OCI-LY7 (cell line): ENCODE measurements around the gene DZIP1L. TPM values are rescaled to one million over a fixed set of nuclear protein-coding genes. Genes with fewer than 3 reads are reported as not detected.

Experiments used
- BruUV-seq: library from RNA; stranded (reverse); fragments of 400-500 nt; replicated peaks from 2 replicates; lab custom pipeline; 2021; lab: Mats Ljungman, UMichigan
- CTCF ChIA-PET: fragments of 300-600 bp; sonication (Branson Sonifier 250); formaldehyde crosslinking; loops from one replicate; lab custom pipeline; 2022; ENCODE audit warnings: antibody characterized with exemption; ENCODE audit not compliant: unreplicated experiment; lab: Charles Lee
- POLR2A ChIA-PET: fragments of 300-600 bp; sonication (Branson Sonifier 250); formaldehyde crosslinking; loops from one replicate; lab custom pipeline; 2022; ENCODE audit warnings: antibody characterized with exemption; lab: Charles Lee
- DNase-seq: peaks from one replicate; pipeline ENCODE4 v3.0.0-alpha.2; 2015; ENCODE audit warnings: low spot score
- H2AFZ ChIP-seq: fragments of 200-600 bp; sonication (generic), shearing (Covaris generic); 2 replicates; pipeline ENCODE4 v1.6.1; 2014; ENCODE audit warnings: mild to moderate bottlenecking, antibody characterized with exemption, low read length, moderate library complexity
- H3K27ac ChIP-seq: fragments of 200-600 bp; sonication (generic); 2 replicates; pipeline ENCODE4 v1.5.1; 2014; ENCODE audit warnings: mixed run types, low read depth, mild to moderate bottlenecking, moderate library complexity, low read length, inconsistent platforms; ENCODE audit not compliant: poor library complexity, severe bottlenecking
- H3K36me3 ChIP-seq: fragments of 200-600 bp; sonication (generic); 2 replicates; pipeline ENCODE4 v1.6.1; 2014; ENCODE audit warnings: mild to moderate bottlenecking, antibody characterized with exemption, low read length, moderate library complexity, mixed read lengths; ENCODE audit not compliant: insufficient read depth
- H3K4me1 ChIP-seq: fragments of 200-600 bp; sonication (generic); 2 replicates; pipeline ENCODE4 v1.5.1; 2014; ENCODE audit warnings: mild to moderate bottlenecking, low read length; ENCODE audit not compliant: insufficient read depth, poor library complexity, severe bottlenecking
- H3K4me2 ChIP-seq: fragments of 200-600 bp; sonication (generic); 2 replicates; pipeline ENCODE4 v1.6.1; 2014; ENCODE audit warnings: mild to moderate bottlenecking, low read length
- H3K4me3 ChIP-seq: fragments of 200-600 bp; sonication (generic); 2 replicates; pipeline ENCODE4 v1.5.1; 2014; ENCODE audit warnings: mild to moderate bottlenecking, low read depth, low read length; ENCODE audit not compliant: poor library complexity, severe bottlenecking
- H3K79me2 ChIP-seq: fragments of 200-600 bp; sonication (generic); 2 replicates; pipeline ENCODE4 v1.6.1; 2016; ENCODE audit warnings: low read depth, mild to moderate bottlenecking, low read length, moderate library complexity, mixed read lengths; ENCODE audit not compliant: insufficient read depth
- H3K9me2 ChIP-seq: fragments of 200-600 bp; sonication (generic); 2 replicates; pipeline ENCODE4 v1.6.1; 2016; ENCODE audit warnings: mild to moderate bottlenecking, low read length, mixed read lengths; ENCODE audit not compliant: insufficient read depth
- H3K9me3 ChIP-seq: fragments of 200-600 bp; sonication (generic); 2 replicates; pipeline ENCODE4 v1.6.1; 2014; ENCODE audit warnings: mild to moderate bottlenecking, mixed run types, low read length, mixed read lengths
- H4K20me1 ChIP-seq: fragments of 200-600 bp; sonication (generic); 2 replicates; pipeline ENCODE4 v1.6.1; 2014; ENCODE audit warnings: mild to moderate bottlenecking, antibody characterized with exemption, low read length, moderate library complexity, mixed read lengths; ENCODE audit not compliant: insufficient read depth
- EZH2phosphoT487 ChIP-seq: fragments of 200-600 bp; sonication (generic); IDR thresholded peaks from 2 replicates; pipeline ENCODE4 v1.6.1; 2018; ENCODE audit warnings: low read depth, borderline replicate concordance, mild to moderate bottlenecking, mixed run types, antibody characterized with exemption, low read length, moderate library complexity, mixed read lengths
- intact Hi-C: fragments of 100-400 bp; cut with micrococcal nuclease; formaldehyde crosslinking; loops from one replicate; pipeline ENCODE4 v1.10.0; 2022; ENCODE audit not compliant: unreplicated experiment
- total RNA-seq, 2 experiments: library from RNA; depleted of rRNA in 1 of 2; stranded (reverse); fragments of >200 nt in 1 of 2; shearing (Covaris generic) in 1 of 2; gene quantifications; 2 replicates each; pipeline ENCODE4 v1.2.3, GENCODE V29; 2014 to 2022
- TF ChIP-seq, protein P1 (sequence below): fragments of 200-600 bp; sonication (generic); conservative IDR thresholded peaks from 2 replicates; pipeline ENCODE4 v1.5.1; 2014; ENCODE audit warnings: mild to moderate bottlenecking, antibody characterized with exemption, low read length, moderate library complexity, mixed read lengths

DZIP1L gene
- total RNA-seq, 2 experiments from 2014 or later = not detected

DNA sequence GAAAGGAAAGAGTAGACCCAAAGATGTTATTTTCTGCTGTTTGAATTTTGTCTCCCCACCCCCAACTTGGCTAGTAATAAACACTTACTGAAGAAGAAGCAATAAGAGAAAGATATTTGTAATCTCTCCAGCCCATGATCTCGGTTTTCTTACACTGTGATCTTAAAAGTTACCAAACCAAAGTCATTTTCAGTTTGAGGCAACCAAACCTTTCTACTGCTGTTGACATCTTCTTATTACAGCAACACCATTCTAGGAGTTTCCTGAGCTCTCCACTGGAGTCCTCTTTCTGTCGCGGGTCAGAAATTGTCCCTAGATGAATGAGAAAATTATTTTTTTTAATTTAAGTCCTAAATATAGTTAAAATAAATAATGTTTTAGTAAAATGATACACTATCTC is 83.9 kb downstream of the DZIP1L start:
- no TSS peak for BruUV-seq
- H3K4me2 ChIP-seq = no peak overlapping the region
- no peaks in the 10 kb centered on the region for H3K9me2 ChIP-seq
- H3K79me2 ChIP-seq = no peaks in the 10 kb centered on the region
- ChIA-PET CTCF (no interaction called here), POLR2A (no interaction called here)
- no peak overlapping the region for H3K4me3 ChIP-seq
- no peaks in the 10 kb centered on the region for H4K20me1 ChIP-seq
- no peak overlapping the region for H3K27ac ChIP-seq
- H2AFZ ChIP-seq = no peak overlapping the region
- TF ChIP-seq, protein P1, sequence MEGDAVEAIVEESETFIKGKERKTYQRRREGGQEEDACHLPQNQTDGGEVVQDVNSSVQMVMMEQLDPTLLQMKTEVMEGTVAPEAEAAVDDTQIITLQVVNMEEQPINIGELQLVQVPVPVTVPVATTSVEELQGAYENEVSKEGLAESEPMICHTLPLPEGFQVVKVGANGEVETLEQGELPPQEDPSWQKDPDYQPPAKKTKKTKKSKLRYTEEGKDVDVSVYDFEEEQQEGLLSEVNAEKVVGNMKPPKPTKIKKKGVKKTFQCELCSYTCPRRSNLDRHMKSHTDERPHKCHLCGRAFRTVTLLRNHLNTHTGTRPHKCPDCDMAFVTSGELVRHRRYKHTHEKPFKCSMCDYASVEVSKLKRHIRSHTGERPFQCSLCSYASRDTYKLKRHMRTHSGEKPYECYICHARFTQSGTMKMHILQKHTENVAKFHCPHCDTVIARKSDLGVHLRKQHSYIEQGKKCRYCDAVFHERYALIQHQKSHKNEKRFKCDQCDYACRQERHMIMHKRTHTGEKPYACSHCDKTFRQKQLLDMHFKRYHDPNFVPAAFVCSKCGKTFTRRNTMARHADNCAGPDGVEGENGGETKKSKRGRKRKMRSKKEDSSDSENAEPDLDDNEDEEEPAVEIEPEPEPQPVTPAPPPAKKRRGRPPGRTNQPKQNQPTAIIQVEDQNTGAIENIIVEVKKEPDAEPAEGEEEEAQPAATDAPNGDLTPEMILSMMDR = no peak
- TF ChIP-seq EZH2phosphoT487 = no peak
- H3K4me1 ChIP-seq = no peaks in the 10 kb centered on the region
- DNase-seq = no peak
- no peaks in the 10 kb centered on the region for H3K9me3 ChIP-seq
- intact Hi-C loops = no loop called here
- no peaks in the 10 kb centered on the region for H3K36me3 ChIP-seq

DNA sequence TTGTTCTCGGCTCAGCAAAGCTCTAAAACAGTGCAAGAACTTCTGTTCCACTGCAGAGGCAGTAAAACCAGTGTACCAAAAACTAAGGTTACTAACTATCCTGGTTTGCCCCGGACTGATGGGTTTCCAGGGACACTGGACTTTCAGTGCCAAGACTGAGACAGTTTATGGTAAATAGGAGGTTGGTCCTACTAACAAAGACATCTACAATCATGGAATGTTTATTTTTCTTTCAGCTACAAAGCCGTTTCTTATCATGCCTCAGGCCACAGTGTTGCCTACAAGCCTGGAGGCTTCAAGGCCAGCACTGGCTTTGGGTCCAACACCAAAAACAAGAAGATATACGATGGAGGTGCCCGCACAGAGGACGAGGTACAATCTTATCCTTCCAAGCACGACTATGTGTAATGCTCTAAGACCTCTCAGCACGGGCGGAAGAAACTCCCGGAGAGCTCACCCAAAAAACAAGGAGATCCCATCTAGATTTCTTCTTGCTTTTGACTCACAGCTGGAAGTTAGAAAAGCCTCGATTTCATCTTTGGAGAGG is 84.6 kb downstream of the DZIP1L start:
- ChIA-PET CTCF (no interaction called here), POLR2A (interaction anchor here (1.4 kb wide), 1 partner anchor 14 kb away, joined by 5 read pairs; no protein-coding TSS in a partner anchor)
- TF ChIP-seq, protein P1 = no peak
- no peak for TF ChIP-seq EZH2phosphoT487
- H3K4me2 ChIP-seq = no peak overlapping the region
- intact Hi-C loops = no loop called here
- no peak overlapping the region for H3K4me3 ChIP-seq
- H3K36me3 ChIP-seq = no peaks in the 10 kb centered on the region
- no peak for DNase-seq
- no peaks in the 10 kb centered on the region for H3K4me1 ChIP-seq
- no peaks in the 10 kb centered on the region for H3K79me2 ChIP-seq
- no peaks in the 10 kb centered on the region for H3K9me2 ChIP-seq
- no peaks in the 10 kb centered on the region for H4K20me1 ChIP-seq
- H2AFZ ChIP-seq = no peak overlapping the region
- H3K9me3 ChIP-seq = no peaks in the 10 kb centered on the region
- no peak overlapping the region for H3K27ac ChIP-seq
- BruUV-seq = no TSS peak

DNA sequence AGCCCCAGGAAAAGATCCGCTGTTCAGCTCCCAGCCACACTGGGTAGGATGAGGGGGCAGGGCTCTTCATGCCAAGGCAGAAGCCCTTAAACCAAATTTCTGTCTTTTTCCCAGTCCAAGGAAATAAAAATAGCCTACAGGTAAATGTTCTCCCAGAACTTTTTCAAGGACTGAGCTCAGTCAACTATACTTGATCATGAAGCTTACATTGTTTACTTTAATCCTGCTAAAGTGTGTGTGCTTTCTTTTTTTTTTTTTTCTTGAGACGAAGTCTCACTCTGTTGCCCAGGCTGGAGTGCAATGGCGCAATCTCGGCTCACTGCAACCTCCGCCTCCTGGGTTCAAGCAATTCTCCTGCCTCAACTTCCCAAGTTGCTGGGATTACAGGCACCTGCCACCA is 87.6 kb downstream of the DZIP1L start:
- Histone ChIP-seq H3K4me3 (no peak overlapping the region), H3K36me3 (no peaks in the 10 kb centered on the region), H3K4me2 (no peak overlapping the region), H3K9me3 (no peaks in the 10 kb centered on the region), H4K20me1 (no peaks in the 10 kb centered on the region), H3K27ac (no peak overlapping the region), H3K9me2 (no peaks in the 10 kb centered on the region), H3K4me1 (no peaks in the 10 kb centered on the region), H2AFZ (no peak overlapping the region), H3K79me2 (no peaks in the 10 kb centered on the region)
- POLR2A ChIA-PET = no interaction called here
- DNase-seq = no peak
- intact Hi-C loops = no loop called here
- no TSS peak for BruUV-seq
- no peak for TF ChIP-seq EZH2phosphoT487
- TF ChIP-seq, protein P1 = no peak
- CTCF ChIA-PET = no interaction called here
